GM21786 (cell line): ENCODE measurements around the gene IQCN.
"Not testable (repeated sequence)": the region's sequence is repeated elsewhere in the genome, so short reads cannot be mapped to it uniquely, and the experiment has no call there.

Source experiments
- ATAC-seq: cut with Tn5 transposase; IDR thresholded peaks from one replicate; pipeline ENCODE4 v1.9.1; 2021; ENCODE audit not compliant: unreplicated experiment

Gene IQCN

GRCh38 chr19:18214779-18215433 is 59.3 kb downstream of the IQCN start:
- ATAC-seq, result no peak

DNA sequence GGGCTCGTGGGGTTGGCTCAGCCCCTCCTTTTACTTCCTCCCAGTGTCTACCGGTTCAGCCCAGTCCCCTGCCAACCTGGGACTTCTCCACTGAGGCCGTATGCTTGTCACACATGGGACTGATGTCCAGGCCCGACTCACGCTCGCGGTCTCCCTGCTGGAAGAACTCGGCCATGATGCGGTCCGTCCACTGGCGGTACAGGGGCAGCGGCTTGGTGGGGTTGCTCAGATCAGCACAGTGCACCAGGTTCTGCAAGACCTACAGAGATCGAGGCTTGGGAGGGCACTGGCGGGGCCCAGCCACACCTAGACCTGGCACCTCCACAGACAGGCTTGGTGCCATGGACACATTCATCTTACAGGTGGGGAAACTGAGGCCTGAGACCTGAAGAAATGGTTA is 62.6 kb downstream of the IQCN start:
- no peak for ATAC-seq

GRCh38 chr19:18209912-18210311 is 64.3 kb downstream of the IQCN start:
- ATAC-seq, result not testable (repeated sequence)

- ATAC-seq, result no peak
Measured at GRCh38 chr19:18208098-18208951, 65.9 kb downstream of the IQCN start.
